Mammary epithelial cell (primary cell): ENCODE data around the gene EXD3.

Experiments
- EZH2 ChIP-seq: IDR thresholded peaks from 2 replicates; pipeline ENCODE4 v1.6.1; 2012; ENCODE audit warnings: low read length, inconsistent platforms, borderline replicate concordance
- TF ChIP-seq, protein P1 (sequence below), 2 donors: IDR thresholded peaks in 1 of 2; conservative IDR thresholded peaks in 1 of 2; 2 replicates each; pipeline ENCODE4 v1.5.1; 2011 to 2012; ENCODE audit warnings: inconsistent platforms in 2 of 2, low read length in 2 of 2, mild to moderate bottlenecking in 2 of 2, control low read depth in 1 of 2, low read depth in 1 of 2; ENCODE audit not compliant: insufficient read depth in 1 of 2; ENCODE audit errors: extremely low read depth in 1 of 2

- TF ChIP-seq, protein P1, sequence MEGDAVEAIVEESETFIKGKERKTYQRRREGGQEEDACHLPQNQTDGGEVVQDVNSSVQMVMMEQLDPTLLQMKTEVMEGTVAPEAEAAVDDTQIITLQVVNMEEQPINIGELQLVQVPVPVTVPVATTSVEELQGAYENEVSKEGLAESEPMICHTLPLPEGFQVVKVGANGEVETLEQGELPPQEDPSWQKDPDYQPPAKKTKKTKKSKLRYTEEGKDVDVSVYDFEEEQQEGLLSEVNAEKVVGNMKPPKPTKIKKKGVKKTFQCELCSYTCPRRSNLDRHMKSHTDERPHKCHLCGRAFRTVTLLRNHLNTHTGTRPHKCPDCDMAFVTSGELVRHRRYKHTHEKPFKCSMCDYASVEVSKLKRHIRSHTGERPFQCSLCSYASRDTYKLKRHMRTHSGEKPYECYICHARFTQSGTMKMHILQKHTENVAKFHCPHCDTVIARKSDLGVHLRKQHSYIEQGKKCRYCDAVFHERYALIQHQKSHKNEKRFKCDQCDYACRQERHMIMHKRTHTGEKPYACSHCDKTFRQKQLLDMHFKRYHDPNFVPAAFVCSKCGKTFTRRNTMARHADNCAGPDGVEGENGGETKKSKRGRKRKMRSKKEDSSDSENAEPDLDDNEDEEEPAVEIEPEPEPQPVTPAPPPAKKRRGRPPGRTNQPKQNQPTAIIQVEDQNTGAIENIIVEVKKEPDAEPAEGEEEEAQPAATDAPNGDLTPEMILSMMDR (conservative IDR thresholded peaks at IDR 0.05 in 1 of 2, IDR thresholded peaks at IDR 0.05 in 1 of 2; ENCODE audit: extremely low read depth in 1 of 2, insufficient read depth in 1 of 2, low read depth in 1 of 2, low read length in 2 of 2), result no peak
- no peak for TF ChIP-seq EZH2
Measured at GRCh38 chr9:137434498-137435380, 11.8 kb upstream of the EXD3 start.
